HepG2 (cell line): ENCODE results near the gene ATF6. TPM values are rescaled to one million over a fixed set of nuclear protein-coding genes. Genes with fewer than 3 reads are reported as not detected.

ENCODE experiments used
- ATAC-seq: fragments of 200-7000 bp; cut with Tn5 transposase; 3 replicates; pipeline ENCODE4 v1.9.1; 2020; ENCODE audit warnings: mild to moderate bottlenecking, moderate library complexity
- BruUV-seq: library from RNA; stranded (reverse); fragments of 400-500 nt; replicated peaks from 2 replicates; lab custom pipeline; 2021; lab: Mats Ljungman, UMichigan
- CTCF ChIA-PET: fragments of 300-600 bp; formaldehyde crosslinking; extraction: SDS; loops from one replicate; lab custom pipeline; 2021; ENCODE audit warnings: low total read pairs, inconsistent platforms, low intra/inter-chr PET ratio; lab: Yijun Ruan, JAX
- POLR2A ChIA-PET: fragments of 350-600 bp; sonication (Branson Sonifier 250); formaldehyde crosslinking; loops from one replicate; lab custom pipeline; 2020; ENCODE audit warnings: antibody characterized with exemption, inconsistent platforms; lab: Yijun Ruan, JAX
- DNase-seq: peaks from one replicate; pipeline ENCODE4 v3.0.0-alpha.2; 2015; ENCODE audit warnings: low spot score
- FAIRE-seq: peaks from 3 replicates; lab custom pipeline; 2011; peaks lifted over from hg19 to GRCh38; lab: Jason Lieb, UNC
- H2AFZ ChIP-seq: one replicate; pipeline ENCODE4 v1.6.1; 2011; ENCODE audit warnings: low read length, inconsistent platforms
- H3K27ac ChIP-seq: fragments of 300-600 bp; 3 replicates; pipeline ENCODE4 v1.8.0; 2011; ENCODE audit warnings: mixed run types, mild to moderate bottlenecking, mixed read lengths, low read length, inconsistent platforms; ENCODE audit not compliant: insufficient read depth; ENCODE audit errors: extremely low read length
- H3K27me3 ChIP-seq, 2 experiments: fragments of 200-600 bp in 1 of 2; 2 replicates in 1 of 2; 3 replicates in 1 of 2; pipeline versions ENCODE4 v1.6.0 to v1.8.0; 2011; ENCODE audit warnings: low read length in 2 of 2, mild to moderate bottlenecking in 2 of 2, moderate library complexity in 2 of 2, inconsistent platforms in 1 of 2; ENCODE audit not compliant: insufficient read depth in 2 of 2, control insufficient read depth in 1 of 2
- H3K36me3 ChIP-seq, 2 experiments: fragments of 200-600 bp in 1 of 2; replicated peaks in 1 of 2; 2 replicates in 1 of 2; 3 replicates in 1 of 2; pipeline versions ENCODE4 v1.5.1 to v1.8.0; 2011; ENCODE audit warnings: low read length in 2 of 2, inconsistent platforms in 1 of 2; ENCODE audit not compliant: insufficient read depth in 2 of 2, control insufficient read depth in 1 of 2
- H3K4me1 ChIP-seq: 2 replicates; pipeline ENCODE4 v1.5.1; 2012; ENCODE audit warnings: low read length, inconsistent platforms; ENCODE audit not compliant: insufficient read depth
- H3K4me2 ChIP-seq: 2 replicates; pipeline ENCODE4 v1.6.0; 2011; ENCODE audit warnings: low read depth, low read length, inconsistent platforms
- H3K4me3 ChIP-seq, 3 experiments: fragments of 200-600 bp in 1 of 3; sonication (generic), shearing (Covaris generic) in 1 of 3; replicated peaks in 1 of 3; 2 replicates each; pipeline ENCODE4 v1.5.1; 2011 to 2016; ENCODE audit warnings: low read length in 3 of 3, inconsistent platforms in 2 of 3, low read depth in 2 of 3, mild to moderate bottlenecking in 2 of 3, control low read depth in 1 of 3, mixed read lengths in 1 of 3; ENCODE audit not compliant: insufficient read depth in 1 of 3
- H3K79me2 ChIP-seq: one replicate; pipeline ENCODE4 v1.6.1; 2011; ENCODE audit warnings: low read length, inconsistent platforms; ENCODE audit not compliant: insufficient read depth
- H3K9ac ChIP-seq: 2 replicates; pipeline ENCODE4 v1.6.0; 2011; ENCODE audit warnings: mild to moderate bottlenecking, low read depth, low read length, inconsistent platforms; ENCODE audit not compliant: insufficient read depth
- H3K9me3 ChIP-seq: 2 replicates; pipeline ENCODE4 v1.5.1; 2012; ENCODE audit warnings: mild to moderate bottlenecking, low read length
- H4K20me1 ChIP-seq: 2 replicates; pipeline ENCODE4 v1.6.0; 2011; ENCODE audit warnings: inconsistent platforms, mild to moderate bottlenecking, low read length, moderate library complexity; ENCODE audit not compliant: insufficient read depth
- AHR ChIP-seq: IDR thresholded peaks from 2 replicates; pipeline ENCODE4 v1.6.1; 2018; ENCODE audit warnings: missing genetic modification reagents, missing compliant biosample characterization
- GATAD2A ChIP-seq: IDR thresholded peaks from 2 replicates; pipeline ENCODE4 v1.6.1; 2016
- MYPOP ChIP-seq: sonication (generic); formaldehyde crosslinking; IDR thresholded peaks from 2 replicates; pipeline ENCODE4 v1.8.1; 2023; ENCODE audit warnings: mild to moderate bottlenecking, moderate library complexity, missing genetic modification reagents
- PHF5A ChIP-seq: IDR thresholded peaks from one replicate; pipeline ENCODE4 v1.6.1; 2018; ENCODE audit warnings: low read depth, missing genetic modification reagents; ENCODE audit not compliant: unreplicated experiment
- ZBTB49 ChIP-seq: sonication (generic); formaldehyde crosslinking; IDR thresholded peaks from 2 replicates; pipeline ENCODE4 v1.4.0; 2020; ENCODE audit warnings: missing genetic modification reagents, borderline replicate concordance
- ZNF232 ChIP-seq: sonication (generic); formaldehyde crosslinking; IDR thresholded peaks from 2 replicates; pipeline ENCODE4 v1.4.0; 2020; ENCODE audit warnings: missing genetic modification reagents, borderline replicate concordance
- ZNF326 ChIP-seq: sonication (generic); formaldehyde crosslinking; IDR thresholded peaks from 2 replicates; pipeline ENCODE4 v1.4.0; 2020; ENCODE audit warnings: missing genetic modification reagents, borderline replicate concordance
- ZNF496 ChIP-seq: sonication (generic); formaldehyde crosslinking; IDR thresholded peaks from 2 replicates; pipeline ENCODE4 v1.8.1; 2023; ENCODE audit warnings: mild to moderate bottlenecking, moderate library complexity, missing genetic modification reagents; ENCODE audit not compliant: insufficient replicate concordance
- ZNF75D ChIP-seq: sonication (generic); formaldehyde crosslinking; IDR thresholded peaks from 2 replicates; pipeline ENCODE4 v1.8.1; 2023; ENCODE audit warnings: missing genetic modification reagents, mild to moderate bottlenecking, borderline replicate concordance
- ZNF776 ChIP-seq: sonication (generic); formaldehyde crosslinking; IDR thresholded peaks from 2 replicates; pipeline ENCODE4 v1.4.0; 2020; ENCODE audit warnings: mild to moderate bottlenecking, missing genetic modification reagents
- WGBS: methylation state at CpG from one replicate; pipeline ENCODE4 v1.1.6; 2017; ENCODE audit warnings: low lambda C conversion rate; 5-methylcytosine and 5-hydroxymethylcytosine counted together
- in situ Hi-C: cut with HindIII; loops from 2 replicates; pipeline ENCODE4 v1.10.0; 2017; ENCODE audit warnings: low pct_unique_long_range_greater_than_20kb; ENCODE audit not compliant: extremely low pct_ligation_motif_present
- intact Hi-C: fragments of 100-400 bp; cut with micrococcal nuclease; formaldehyde crosslinking; loops from one replicate; pipeline ENCODE4 v1.10.0; 2022; ENCODE audit not compliant: unreplicated experiment
- polyA plus RNA-seq, 8 experiments: library from polyadenylated mRNA; depleted of rRNA in 3 of 8; stranded (reverse) in 7 of 8; unstranded in 1 of 8; fragments of >200 nt; fragmentation: Illumina TruSeq in 4 of 8; extraction: Trizol in 4 of 8; gene quantifications; 2 replicates each; pipeline versions ENCODE4 v1.2.1 to v1.2.3, GENCODE V29; 2011 to 2016; ENCODE audit warnings: low read depth in 4 of 8, missing spikeins in 1 of 8, mixed read lengths in 1 of 8; ENCODE audit not compliant: insufficient read depth in 1 of 8
- total RNA-seq, 5 experiments: library from RNA; depleted of rRNA; stranded (reverse); fragments of >200 nt; fragmentation: Illumina TruSeq; extraction: Trizol; gene quantifications; 2 replicates each; pipeline ENCODE4 v1.2.3, GENCODE V29; 2016; ENCODE audit warnings: low read depth in 1 of 5
- TF ChIP-seq, protein P1 (sequence below), 2 experiments: IDR thresholded peaks; 2 replicates each; pipeline ENCODE4 v1.6.1; 2011 to 2012; ENCODE audit warnings: low read length in 2 of 2, borderline replicate concordance in 1 of 2, low read depth in 1 of 2, mild to moderate bottlenecking in 1 of 2, moderate library complexity in 1 of 2
- TF ChIP-seq, protein P2 (sequence below): sonication (generic); formaldehyde crosslinking; IDR thresholded peaks from 2 replicates; pipeline ENCODE4 v1.4.0; 2020; ENCODE audit warnings: low read depth, mild to moderate bottlenecking, missing genetic modification reagents

ATF6 gene
- total and polyA plus RNA-seq, 2 of the 13 experiments (the other 11 are each of a cell fraction or from before 2014, with no cell fraction given): 13.2 to 14.5 TPM

GRCh38 chr1:161981126-161981525 lies 215.0 kb downstream of the ATF6 start (continued):
- TF ChIP-seq ZNF75D (CRISPR knock-in tag) (no peak), GATAD2A (CRISPR knock-in tag) (no peak), ZNF232 (no peak)
- TF ChIP-seq, all 625 proteins: peak for 0

DNA sequence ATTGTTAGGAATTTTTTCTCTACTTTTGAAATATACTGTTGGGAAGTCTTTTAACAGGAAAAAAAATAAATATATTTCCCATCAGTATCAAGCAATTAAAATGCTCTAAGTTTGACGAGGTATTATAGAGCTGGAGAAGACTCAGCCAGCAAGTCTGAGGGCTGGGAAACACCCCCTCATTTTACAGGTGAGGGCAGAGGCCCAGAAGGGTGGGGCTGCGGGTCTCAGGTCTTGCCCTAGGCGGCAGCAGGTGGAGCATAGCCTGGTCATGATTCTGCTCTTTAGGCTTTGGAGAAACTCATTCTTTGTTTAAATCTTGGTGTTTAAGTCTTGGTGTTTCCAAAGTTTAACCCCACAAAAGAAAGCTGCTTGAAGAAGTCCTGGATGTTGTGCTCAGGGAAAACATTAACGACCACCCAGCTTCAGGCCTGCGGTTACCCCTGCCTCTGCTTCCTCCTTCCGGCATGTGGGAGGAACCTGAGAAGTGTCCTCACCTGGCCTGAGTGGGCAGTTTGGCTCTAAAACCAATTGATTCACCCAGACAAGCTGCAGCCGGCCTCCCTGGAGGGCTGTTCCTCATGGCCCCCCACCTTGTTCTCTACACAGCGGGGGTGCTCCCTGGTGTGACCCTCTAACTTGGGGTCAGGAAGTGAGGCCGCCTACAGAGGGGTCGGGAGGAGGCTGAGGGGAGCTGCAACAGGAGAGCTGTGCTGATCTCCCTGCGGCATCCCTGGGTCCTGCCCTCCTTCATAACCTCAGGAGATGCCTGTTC lies 215.8 kb downstream of the ATF6 start:
- H3K4me1 ChIP-seq: no peaks in the 10 kb centered on the region
- 32% methylated on average over 8 of the region's 11 CpGs for WGBS
- no peaks in the 10 kb centered on the region for H4K20me1 ChIP-seq
- POLR2A ChIA-PET: no interaction called here
- intact Hi-C loops (no loop called here), in situ Hi-C loops (no loop called here)
- H3K9me3 ChIP-seq: no peaks in the 10 kb centered on the region
- CTCF ChIA-PET: no interaction called here
- no peak overlapping the region for H3K27ac ChIP-seq
- ATAC-seq: no peak
- no peaks in the 10 kb centered on the region for H3K79me2 ChIP-seq
- no peak overlapping the region for H2AFZ ChIP-seq
- no peak for FAIRE-seq
- peaks cover 0 to 41% of the 10 kb centered on the region in 2 experiments; a peak in 4 of 5 replicates for H3K27me3 ChIP-seq
- no peak overlapping the region for H3K9ac ChIP-seq
- H3K36me3 ChIP-seq: no peaks in the 10 kb centered on the region
- no peak for DNase-seq
- H3K4me2 ChIP-seq: no peak overlapping the region
- no TSS peak for BruUV-seq
- no peak overlapping the region for H3K4me3 ChIP-seq
- no peak for TF ChIP-seq ZNF776
- TF ChIP-seq, protein P1, sequence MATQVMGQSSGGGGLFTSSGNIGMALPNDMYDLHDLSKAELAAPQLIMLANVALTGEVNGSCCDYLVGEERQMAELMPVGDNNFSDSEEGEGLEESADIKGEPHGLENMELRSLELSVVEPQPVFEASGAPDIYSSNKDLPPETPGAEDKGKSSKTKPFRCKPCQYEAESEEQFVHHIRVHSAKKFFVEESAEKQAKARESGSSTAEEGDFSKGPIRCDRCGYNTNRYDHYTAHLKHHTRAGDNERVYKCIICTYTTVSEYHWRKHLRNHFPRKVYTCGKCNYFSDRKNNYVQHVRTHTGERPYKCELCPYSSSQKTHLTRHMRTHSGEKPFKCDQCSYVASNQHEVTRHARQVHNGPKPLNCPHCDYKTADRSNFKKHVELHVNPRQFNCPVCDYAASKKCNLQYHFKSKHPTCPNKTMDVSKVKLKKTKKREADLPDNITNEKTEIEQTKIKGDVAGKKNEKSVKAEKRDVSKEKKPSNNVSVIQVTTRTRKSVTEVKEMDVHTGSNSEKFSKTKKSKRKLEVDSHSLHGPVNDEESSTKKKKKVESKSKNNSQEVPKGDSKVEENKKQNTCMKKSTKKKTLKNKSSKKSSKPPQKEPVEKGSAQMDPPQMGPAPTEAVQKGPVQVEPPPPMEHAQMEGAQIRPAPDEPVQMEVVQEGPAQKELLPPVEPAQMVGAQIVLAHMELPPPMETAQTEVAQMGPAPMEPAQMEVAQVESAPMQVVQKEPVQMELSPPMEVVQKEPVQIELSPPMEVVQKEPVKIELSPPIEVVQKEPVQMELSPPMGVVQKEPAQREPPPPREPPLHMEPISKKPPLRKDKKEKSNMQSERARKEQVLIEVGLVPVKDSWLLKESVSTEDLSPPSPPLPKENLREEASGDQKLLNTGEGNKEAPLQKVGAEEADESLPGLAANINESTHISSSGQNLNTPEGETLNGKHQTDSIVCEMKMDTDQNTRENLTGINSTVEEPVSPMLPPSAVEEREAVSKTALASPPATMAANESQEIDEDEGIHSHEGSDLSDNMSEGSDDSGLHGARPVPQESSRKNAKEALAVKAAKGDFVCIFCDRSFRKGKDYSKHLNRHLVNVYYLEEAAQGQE (IDR thresholded peaks at IDR 0.05; ENCODE audit: borderline replicate concordance in 1 of 2, low read depth in 1 of 2, low read length in 2 of 2): no peak
- TF ChIP-seq, protein P2, sequence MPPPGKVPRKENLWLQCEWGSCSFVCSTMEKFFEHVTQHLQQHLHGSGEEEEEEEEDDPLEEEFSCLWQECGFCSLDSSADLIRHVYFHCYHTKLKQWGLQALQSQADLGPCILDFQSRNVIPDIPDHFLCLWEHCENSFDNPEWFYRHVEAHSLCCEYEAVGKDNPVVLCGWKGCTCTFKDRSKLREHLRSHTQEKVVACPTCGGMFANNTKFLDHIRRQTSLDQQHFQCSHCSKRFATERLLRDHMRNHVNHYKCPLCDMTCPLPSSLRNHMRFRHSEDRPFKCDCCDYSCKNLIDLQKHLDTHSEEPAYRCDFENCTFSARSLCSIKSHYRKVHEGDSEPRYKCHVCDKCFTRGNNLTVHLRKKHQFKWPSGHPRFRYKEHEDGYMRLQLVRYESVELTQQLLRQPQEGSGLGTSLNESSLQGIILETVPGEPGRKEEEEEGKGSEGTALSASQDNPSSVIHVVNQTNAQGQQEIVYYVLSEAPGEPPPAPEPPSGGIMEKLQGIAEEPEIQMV (CRISPR knock-in tag): no peak
- no peak for TF ChIP-seq MYPOP
- no peak for TF ChIP-seq ZNF326 (CRISPR knock-in tag)
- no peak for TF ChIP-seq ZBTB49 (CRISPR knock-in tag)
- no peak for TF ChIP-seq PHF5A
- TF ChIP-seq ZNF496: no peak
- no peak for TF ChIP-seq AHR (CRISPR knock-in tag)
